ENCODE data around the gene DICER1.

DICER1 gene

GRCh38 chr14:95122621-95122945 is 34.7 kb downstream of the DICER1 start:
- no peak for DNase-seq

GRCh38 chr14:95121911-95122620 is 35.3 kb downstream of the DICER1 start:
- no peak for DNase-seq

- DNase-seq, result no peak
Observed at GRCh38 chr14:95119336-95119735, 38.0 kb downstream of the DICER1 start.

- DNase-seq, result no peak
Observed at GRCh38 chr14:95117937-95118721, 39.2 kb downstream of the DICER1 start.

GRCh38 chr14:95113476-95113875 is 43.9 kb downstream of the DICER1 start:
- no peak for DNase-seq

- no peak for DNase-seq
Observed at GRCh38 chr14:95111507-95112164, 45.7 kb downstream of the DICER1 start.

- DNase-seq, result no peak
Observed at GRCh38 chr14:95110178-95110577, 47.2 kb downstream of the DICER1 start.

- DNase-seq, result no peak
Observed at GRCh38 chr14:95107711-95108110, 49.6 kb downstream of the DICER1 start.

- DNase-seq, result no peak
Observed at GRCh38 chr14:95106971-95107370, 50.4 kb downstream of the DICER1 start.

- DNase-seq, result no peak
Observed at GRCh38 chr14:95104911-95105310, 52.4 kb downstream of the DICER1 start.

GRCh38 chr14:95102680-95103044 is 54.7 kb downstream of the DICER1 start:
- no peak for DNase-seq

GRCh38 chr14:95101736-95102679 is 55.3 kb downstream of the DICER1 start:
- DNase-seq, result no peak

- DNase-seq, result peak; percentile 40
Observed at GRCh38 chr14:95098984-95099599, 58.2 kb downstream of the DICER1 start.

- DNase-seq, result no peak
Observed at GRCh38 chr14:95097385-95097784, 59.9 kb downstream of the DICER1 start.

GRCh38 chr14:95096476-95096875 is 60.9 kb downstream of the DICER1 start:
- DNase-seq, result no peak

GRCh38 chr14:95095996-95096395 is 61.3 kb downstream of the DICER1 start:
- no peak for DNase-seq

- DNase-seq, result no peak
Observed at GRCh38 chr14:95092723-95093122, 64.6 kb downstream of the DICER1 start.

GRCh38 chr14:95091581-95091980 is 65.7 kb downstream of the DICER1 start:
- DNase-seq, result no peak

- no peak for DNase-seq
Observed at GRCh38 chr14:95088665-95089064, 68.7 kb downstream of the DICER1 start.

- no peak for DNase-seq
Observed at GRCh38 chr14:95087619-95088018, 69.7 kb downstream of the DICER1 start.

- DNase-seq, result no peak
Observed at GRCh38 chr14:95085321-95085720, 72.0 kb downstream of the DICER1 start.

- no peak for DNase-seq
Observed at GRCh38 chr14:95078867-95079266, 78.5 kb downstream of the DICER1 start.

GRCh38 chr14:95077345-95077744 is 80.0 kb downstream of the DICER1 start:
- no peak for DNase-seq
